Effector memory CD4-positive, alpha-beta T cell (primary cell): Measurements from ENCODE around the gene HSD11B1.

Experiments
- DNase-seq, 3 donors: peaks; one replicate each; pipeline ENCODE4 v3.0.0-alpha.2; 2020
- H3K27ac ChIP-seq: 2 replicates; pipeline ENCODE4 v1.7.0; 2013; ENCODE audit warnings: mild to moderate bottlenecking, low read length, moderate library complexity; ENCODE audit not compliant: insufficient read depth, poor library complexity, severe bottlenecking
- H3K27me3 ChIP-seq: replicated peaks from 2 replicates; pipeline ENCODE4 v1.7.0; 2013; ENCODE audit warnings: mild to moderate bottlenecking, low read length; ENCODE audit not compliant: insufficient read depth, control insufficient read depth, poor library complexity, severe bottlenecking
- H3K36me3 ChIP-seq: 2 replicates; pipeline ENCODE4 v1.7.0; 2013; ENCODE audit warnings: mild to moderate bottlenecking, low read length, moderate library complexity; ENCODE audit not compliant: control insufficient read depth, insufficient read depth
- H3K4me1 ChIP-seq: 2 replicates; pipeline ENCODE4 v1.7.0; 2013; ENCODE audit warnings: low read length, mild to moderate bottlenecking; ENCODE audit not compliant: control insufficient read depth, insufficient read depth, poor library complexity, severe bottlenecking
- H3K4me3 ChIP-seq: 2 replicates; pipeline ENCODE4 v1.7.0; 2013; ENCODE audit warnings: low read length, low read depth, mild to moderate bottlenecking; ENCODE audit not compliant: insufficient read depth, poor library complexity, severe bottlenecking
- H3K9me3 ChIP-seq: 2 replicates; pipeline ENCODE4 v1.7.0; 2013; ENCODE audit warnings: mild to moderate bottlenecking, low read length, moderate library complexity; ENCODE audit not compliant: control insufficient read depth

Gene HSD11B1

GRCh38 chr1:209778102-209778501 is 73.5 kb downstream of the HSD11B1 start:
- DNase-seq, result no peak
- H3K4me1 ChIP-seq, result peaks cover under 1% of the 10 kb centered on the region
- H3K27ac ChIP-seq, result no peak overlapping the region
- no peak overlapping the region for H3K4me3 ChIP-seq
- H3K36me3 ChIP-seq, result peaks cover 88% of the 10 kb centered on the region
- no peaks in the 10 kb centered on the region for H3K27me3 ChIP-seq
- H3K9me3 ChIP-seq, result no peaks in the 10 kb centered on the region

GRCh38 chr1:209780268-209780667 is 75.6 kb downstream of the HSD11B1 start:
- DNase-seq, result no peak
- H3K4me1 ChIP-seq, result peaks cover 8% of the 10 kb centered on the region
- peak overlapping the region; percentile 40 for H3K27ac ChIP-seq
- no peaks in the 10 kb centered on the region for H3K27me3 ChIP-seq
- H3K36me3 ChIP-seq, result peaks cover 67% of the 10 kb centered on the region
- no peak overlapping the region for H3K4me3 ChIP-seq
- H3K9me3 ChIP-seq, result no peaks in the 10 kb centered on the region

- peaks cover 8% of the 10 kb centered on the region for H3K4me1 ChIP-seq
- H3K27ac ChIP-seq, result peak overlapping the region; percentile 70
- H3K36me3 ChIP-seq, result peaks cover 36% of the 10 kb centered on the region
- no peak for DNase-seq
- no peak overlapping the region for H3K4me3 ChIP-seq
- no peaks in the 10 kb centered on the region for H3K27me3 ChIP-seq
- H3K9me3 ChIP-seq, result no peaks in the 10 kb centered on the region
Observed at GRCh38 chr1:209783386-209783785, 78.7 kb downstream of the HSD11B1 start.
